Right lung (tissue), 10 donors: ENCODE data around the gene GCKR. TPM values are rescaled to one million over a fixed set of nuclear protein-coding genes. Genes with fewer than 3 reads are reported as not detected.

ENCODE experiments used
- DNase-seq, 2 donors: peaks; one replicate each; pipeline ENCODE4 v3.0.0-alpha.2; 2013
- long read RNA-seq, 8 donors: transcript quantifications; one replicate each; lab custom pipeline, GENCODE V29; 2026
- polyA plus RNA-seq, 5 donors: library from polyadenylated mRNA; unstranded; fragments of 120-200 nt; gene quantifications; one replicate each; pipeline versions ENCODE4 v1.2.1 to v1.2.3, GENCODE V29; 2013; ENCODE audit warnings: inconsistent platforms in 1 of 5, low replicate concordance in 1 of 5; ENCODE audit not compliant: insufficient read length in 5 of 5, insufficient read depth in 1 of 5

Gene GCKR
- 1 to 10 TPM in 3 of 5 donors, under 1 TPM in 2; 0.55 to 2.3 (median 1.2) TPM for polyA plus RNA-seq
- long read RNA-seq, donor 1: 0 reads
- long read RNA-seq, donor 2: 0 reads
- long read RNA-seq, donor 3: 0 reads
- long read RNA-seq, donor 4: 0 reads
- long read RNA-seq, donor 5: 0 reads
- long read RNA-seq, donor 6: 0 reads
- long read RNA-seq, donor 7: 0 reads
- long read RNA-seq, donor 8: 0 reads

DNA sequence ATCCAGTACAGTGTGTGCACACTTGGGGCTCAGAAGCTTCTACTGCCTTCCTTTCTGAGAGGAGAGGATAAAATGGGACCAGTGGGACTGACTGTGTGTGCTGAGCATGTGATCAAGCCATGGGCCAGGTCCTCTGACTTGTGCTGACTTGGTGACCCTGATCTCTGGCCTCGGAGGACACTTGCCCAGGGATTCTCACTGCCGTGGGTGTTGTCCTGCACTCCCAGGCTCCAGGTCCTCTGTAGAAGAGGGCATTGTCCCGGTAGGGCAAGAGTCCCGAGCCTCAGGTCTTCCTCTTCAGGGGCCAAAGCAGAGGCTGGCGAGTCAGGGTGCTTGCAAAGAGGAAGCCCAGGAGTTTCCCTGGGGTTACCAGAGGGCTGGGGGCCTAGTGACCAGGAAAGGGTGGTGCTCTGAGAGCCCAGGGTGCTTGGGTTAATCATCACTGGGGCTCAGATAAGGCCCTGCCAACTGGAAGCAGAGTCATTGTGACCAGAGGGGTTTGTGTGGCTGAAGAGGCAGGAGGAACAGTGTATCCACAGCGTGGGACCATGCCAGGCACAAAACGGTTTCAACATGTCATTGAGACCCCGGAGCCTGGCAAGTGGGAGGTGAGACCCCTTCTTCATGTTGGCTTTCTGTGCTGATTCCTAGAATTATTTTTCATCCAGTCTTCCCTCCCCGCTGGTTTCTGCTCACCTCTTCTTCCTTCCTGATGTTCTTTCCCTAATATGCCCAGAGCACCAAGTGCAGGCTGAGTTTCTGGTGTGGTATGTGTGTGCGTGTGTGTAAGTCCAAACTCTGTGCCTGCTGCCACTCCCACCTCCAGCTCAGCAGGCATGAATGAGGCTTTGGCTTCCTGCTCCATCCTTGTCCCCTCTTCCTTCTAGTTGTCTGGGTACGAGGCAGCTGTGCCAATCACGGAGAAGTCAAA, at the start of gene GCKR:
Gene GCKR, plus strand, starts transcription at position 483 of the 931 bp plus-strand sequence. Its CDS starts 66 bp downstream, at position 549.
- no peak for DNase-seq

GRCh38 chr2:27448381-27448780, 48.3 kb upstream of the GCKR start:
- DNase-seq: no peak

- no peak for DNase-seq
Observed at GRCh38 chr2:27451095-27451494, 45.5 kb upstream of the GCKR start.

DNA sequence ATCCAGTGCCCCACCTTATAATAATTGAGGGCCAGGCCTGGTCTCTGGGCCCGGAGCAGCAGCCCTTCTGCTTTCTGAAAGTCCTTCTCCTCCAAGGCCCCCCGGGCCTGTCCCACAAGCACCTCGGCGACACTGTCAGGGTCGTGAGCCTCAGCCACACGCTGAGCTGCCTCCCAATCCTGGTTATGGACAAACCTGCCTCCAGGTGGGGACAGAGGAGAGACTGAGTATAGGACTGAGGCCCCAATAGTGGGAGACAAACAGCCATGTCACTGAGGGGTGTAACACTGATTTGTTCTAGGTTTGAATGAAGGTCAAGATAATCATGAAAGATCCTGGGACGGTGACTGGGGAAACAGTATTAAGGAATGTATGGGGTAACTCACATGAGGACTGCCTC, 42.7 kb upstream of the GCKR start:
- DNase-seq: no peak

GRCh38 chr2:27461118-27461517, 35.5 kb upstream of the GCKR start:
- DNase-seq: no peak

DNA sequence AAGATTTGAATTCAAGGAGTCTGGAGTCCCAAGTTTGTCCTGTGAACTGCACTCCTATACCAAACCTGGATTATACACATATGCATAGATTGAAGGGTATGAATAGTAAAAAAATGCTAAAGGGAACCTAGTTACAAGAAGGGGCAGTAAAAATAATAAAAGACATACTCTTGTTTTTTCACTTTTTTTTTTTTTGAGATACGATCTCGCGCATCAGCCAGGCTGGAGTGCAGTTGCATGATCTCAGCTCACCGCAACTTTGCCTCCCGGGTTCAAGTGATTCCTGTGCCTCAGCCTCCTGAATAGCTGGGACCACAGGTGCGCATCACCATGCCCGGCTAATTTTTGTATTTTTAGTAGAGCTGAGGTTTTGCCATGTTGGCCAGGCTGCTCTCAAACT, 32.2 kb upstream of the GCKR start:
- no peak for DNase-seq

DNA sequence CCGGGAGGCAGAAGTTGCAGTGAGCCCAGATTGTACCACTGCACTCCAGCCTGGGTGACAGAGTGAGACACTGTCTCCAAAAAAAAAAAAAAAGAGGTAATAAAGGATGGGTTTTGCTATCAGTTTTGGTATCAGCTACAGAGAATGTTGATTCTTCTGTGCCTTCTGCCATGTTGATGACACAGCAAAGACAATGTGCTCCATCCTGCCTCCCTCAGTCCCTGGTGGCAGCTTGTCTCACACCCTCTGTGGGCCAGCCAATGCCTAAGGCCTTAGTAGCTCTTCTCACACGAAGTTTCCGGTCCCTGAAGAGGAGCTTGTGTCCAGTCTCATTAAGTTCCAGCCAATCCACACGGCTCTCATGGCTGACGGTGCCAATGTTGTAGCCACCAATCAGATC, 24.7 kb upstream of the GCKR start:
- no peak for DNase-seq

DNA sequence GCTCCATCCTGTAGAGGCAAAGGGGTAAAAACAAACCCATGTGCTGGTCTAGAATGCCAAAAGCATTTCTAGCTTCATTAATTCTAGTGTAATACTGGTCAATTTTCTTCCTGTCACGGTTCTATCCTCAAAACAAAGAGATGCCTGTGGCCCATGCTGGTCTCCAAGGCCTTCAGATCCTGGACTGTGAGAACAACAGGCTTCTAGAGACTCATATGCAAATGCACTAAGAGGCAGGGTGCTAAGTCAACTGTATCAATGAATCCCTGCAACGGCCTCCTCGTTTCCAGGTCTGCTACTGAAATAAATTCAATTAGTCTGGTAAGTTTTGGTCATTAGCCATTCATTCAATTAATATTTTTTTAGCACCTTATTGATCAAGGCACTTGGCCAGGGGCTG, 11.1 kb upstream of the GCKR start:
- no peak for DNase-seq

GRCh38 chr2:27489118-27489497, 7.5 kb upstream of the GCKR start:
- peak in 1 of 2 donors; percentile 34 for DNase-seq

DNA sequence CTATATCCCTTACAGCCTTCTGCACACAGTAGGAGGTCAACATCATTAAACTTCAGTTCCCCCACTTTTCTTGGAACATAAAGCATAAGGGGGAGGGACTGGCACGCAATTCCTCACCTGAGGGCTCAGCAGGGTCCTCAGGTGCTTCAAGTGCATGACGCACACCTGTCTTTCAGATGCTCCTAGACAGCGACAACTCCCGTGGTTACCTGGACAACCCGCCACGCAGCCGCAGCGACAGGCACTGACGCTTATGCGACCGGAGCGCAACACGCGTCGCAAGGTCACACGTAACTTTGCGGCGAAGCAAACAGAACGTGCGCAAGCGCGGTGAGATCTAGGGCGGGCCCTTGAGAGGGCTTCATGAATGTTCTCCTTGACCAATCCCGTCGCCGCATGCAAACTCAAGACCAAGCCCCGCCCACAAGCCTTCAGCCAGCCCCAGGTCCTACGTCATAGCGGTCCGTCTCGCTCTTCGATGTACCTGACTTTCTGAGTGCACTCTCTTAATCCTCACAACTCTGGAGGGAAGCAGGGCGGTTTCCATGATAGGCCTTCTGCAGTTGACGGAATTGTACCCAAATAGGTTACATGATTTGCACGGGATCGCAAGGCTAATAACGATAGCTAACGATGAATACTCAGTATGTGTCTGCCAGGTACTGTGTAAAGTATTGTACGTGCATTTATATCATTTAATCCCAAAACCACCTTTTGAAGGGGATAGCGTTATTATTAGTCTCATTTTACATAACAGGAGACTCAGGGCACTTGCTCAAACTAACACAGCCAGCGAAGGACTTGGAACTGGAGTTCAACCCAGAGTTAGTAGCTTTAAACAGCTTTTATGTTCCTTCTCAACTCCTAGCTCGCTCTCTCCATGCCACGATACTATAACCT, 6.9 kb upstream of the GCKR start, which contains the start of gene IFT172:
Gene IFT172, minus strand, starts transcription at position 246 of the 900 bp plus-strand sequence. Its CDS starts 90 bp downstream, at position 156.
- peak; percentile 96 to 97 for DNase-seq

DNA sequence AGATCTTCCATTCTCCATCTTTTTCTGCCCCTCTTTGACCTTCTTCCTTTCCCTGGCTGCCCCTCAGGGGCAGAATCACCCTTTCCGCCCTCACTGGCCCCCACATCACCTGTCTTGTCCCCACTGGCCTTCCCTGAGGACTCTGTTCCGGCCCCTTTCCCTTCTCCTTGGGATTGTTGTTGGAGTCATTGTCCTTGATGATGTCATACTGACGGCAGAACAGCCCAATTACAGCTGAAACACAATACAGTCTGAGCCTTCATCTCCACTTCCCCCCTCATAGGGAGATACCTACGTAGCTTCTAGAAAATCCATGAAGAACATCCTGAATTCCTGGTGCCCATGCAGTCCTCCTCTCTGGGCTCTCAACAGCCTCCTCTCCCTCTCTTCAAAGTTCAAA, 4.1 kb upstream of the GCKR start:
- no peak for DNase-seq

DNA sequence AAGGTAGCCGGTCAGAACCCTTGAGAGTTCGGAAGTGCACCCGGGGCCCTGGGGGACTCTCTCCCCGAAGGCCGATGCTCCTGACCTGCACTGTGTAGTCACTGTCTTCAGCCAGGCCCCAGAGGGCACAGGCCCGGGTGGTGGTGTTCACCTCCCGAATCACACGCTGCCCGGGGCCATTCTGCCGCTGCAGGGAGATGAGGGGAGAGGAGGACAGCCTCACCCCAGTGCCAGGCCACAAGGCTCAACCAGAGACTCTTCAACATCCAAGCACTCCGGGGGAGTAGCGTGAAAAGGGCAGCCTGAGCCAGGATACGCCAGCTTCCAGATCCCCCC, 2.7 kb upstream of the GCKR start:
- DNase-seq: no peak

GRCh38 chr2:27494284-27494943, 2.2 kb upstream of the GCKR start:
- no peak for DNase-seq

DNA sequence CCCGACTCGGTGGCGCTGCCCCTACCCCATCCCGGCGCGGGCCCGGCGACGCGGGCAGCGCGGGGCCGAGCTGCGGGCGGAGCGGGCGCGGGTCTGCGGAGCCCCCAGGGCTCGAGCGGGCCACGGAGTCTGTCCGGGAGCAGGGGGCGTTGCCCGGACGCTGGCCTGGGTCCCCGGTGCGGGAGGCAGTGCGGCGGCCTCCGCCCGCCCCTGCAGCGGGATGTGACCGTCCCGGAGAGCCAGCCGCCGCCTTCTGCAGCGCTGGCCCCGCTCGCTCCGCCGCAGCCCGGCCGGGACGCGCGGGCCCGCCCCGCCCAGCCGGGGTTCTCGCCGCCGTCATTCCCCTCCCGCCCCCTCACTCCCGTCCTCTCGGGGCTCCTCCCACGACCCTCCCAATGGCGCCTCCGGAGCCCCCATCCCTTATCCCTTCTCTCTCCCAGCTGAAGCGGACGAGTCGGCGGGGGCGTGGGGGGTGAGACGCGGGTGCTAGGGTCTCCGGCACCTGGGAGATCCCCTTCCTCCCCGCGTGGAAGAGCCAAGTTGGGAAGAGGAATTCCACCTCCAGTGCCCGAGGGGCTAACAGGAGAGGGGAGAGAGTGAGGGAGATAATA, 1.6 kb upstream of the GCKR start, which contains the start of gene FNDC4:
Gene FNDC4, minus strand, starts transcription at position 257 of the 611 bp plus-strand sequence. CDS start 521 bp downstream, outside the sequence.
- DNase-seq: no peak

DNA sequence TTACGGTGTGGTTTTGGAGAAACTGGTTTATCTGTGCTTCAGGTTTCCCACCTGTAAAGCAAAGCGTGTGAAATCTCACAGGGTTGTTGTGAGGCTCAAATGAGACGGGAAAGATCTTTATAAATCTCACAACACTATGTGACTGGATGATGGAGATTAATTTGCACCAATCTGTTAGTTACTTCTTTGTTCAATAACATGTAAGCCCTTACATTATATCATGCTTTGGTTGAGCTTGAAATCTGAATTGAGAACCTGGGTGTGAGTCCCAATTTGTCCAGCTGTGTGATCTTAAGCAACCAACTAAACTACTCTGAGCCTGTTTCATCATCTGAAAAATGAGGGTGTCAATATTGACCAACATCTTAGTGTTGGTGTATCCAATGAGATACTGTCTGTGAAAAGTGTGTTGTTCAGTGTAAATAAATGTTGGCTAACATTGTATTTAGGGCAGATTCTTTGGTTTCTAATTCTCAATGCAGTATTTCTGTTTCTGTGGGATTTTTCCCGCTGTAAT, 741 bp upstream of the GCKR start:
- no peak for DNase-seq

GRCh38 chr2:27497288-27497627, 619 bp downstream of the GCKR start:
- no peak for DNase-seq

GRCh38 chr2:27498975-27499374, 2.3 kb downstream of the GCKR start:
- no peak for DNase-seq

DNA sequence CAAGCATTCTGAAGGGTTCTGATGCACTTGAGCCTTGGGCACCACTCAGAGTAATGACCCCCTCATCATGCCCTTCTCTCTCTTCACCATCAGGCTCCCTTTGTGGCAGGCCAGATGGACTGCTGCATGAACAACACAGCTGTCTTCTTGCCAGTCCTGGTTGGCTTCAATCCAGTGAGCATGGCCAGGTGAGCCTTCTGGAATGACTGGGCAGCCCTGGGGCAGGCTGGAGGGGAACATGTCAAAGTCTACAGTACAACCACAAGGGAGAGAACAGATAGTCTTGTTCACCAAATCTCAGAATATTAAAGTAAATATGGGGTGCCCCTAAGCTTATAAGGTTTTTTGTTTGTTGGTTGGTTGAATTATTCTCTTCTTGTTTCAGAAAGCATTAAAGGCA, 4.4 kb downstream of the GCKR start:
- no peak for DNase-seq

GRCh38 chr2:27502142-27502541, 5.5 kb downstream of the GCKR start:
- no peak for DNase-seq

- DNase-seq: no peak
Observed at GRCh38 chr2:27506587-27506986, 9.9 kb downstream of the GCKR start.

- DNase-seq: no peak
Observed at GRCh38 chr2:27507293-27507692, 10.7 kb downstream of the GCKR start.
